ENCODE results near the gene OR2F2.

Gene OR2F2

GRCh38 chr7:143958781-143959180 is 23.7 kb downstream of the OR2F2 start:
- Histone ChIP-seq H3K27ac (ENCODE audit: low read length) (no peak overlapping the region), H3K36me3 (ENCODE audit: control insufficient read depth in 1 of 2, insufficient read depth in 2 of 2, low read length in 2 of 2) (no peaks in the 10 kb centered on the region), H3K4me1 (ENCODE audit: control insufficient read depth in 1 of 2, insufficient read depth in 2 of 2, low read length in 2 of 2) (no peaks in the 10 kb centered on the region), H3K4me3 (ENCODE audit: low read depth in 1 of 2, low read length in 2 of 2) (no peak overlapping the region), H3K9me3 (ENCODE audit: control insufficient read depth in 1 of 2, low read length in 2 of 2) (no peaks in the 10 kb centered on the region), H3K27me3 (ENCODE audit: low read depth, low read length) (no peaks in the 10 kb centered on the region)

- no peak overlapping the region for H3K4me3 ChIP-seq (ENCODE audit: low read depth in 1 of 2, low read length in 2 of 2)
- H3K4me1 ChIP-seq (ENCODE audit: control insufficient read depth in 1 of 2, insufficient read depth in 2 of 2, low read length in 2 of 2): no peaks in the 10 kb centered on the region
- no peaks in the 10 kb centered on the region for H3K36me3 ChIP-seq (ENCODE audit: control insufficient read depth in 1 of 2, insufficient read depth in 2 of 2, low read length in 2 of 2)
- no peaks in the 10 kb centered on the region for H3K9me3 ChIP-seq (ENCODE audit: control insufficient read depth in 1 of 2, low read length in 2 of 2)
- no peaks in the 10 kb centered on the region for H3K27me3 ChIP-seq (ENCODE audit: low read depth, low read length)
- H3K27ac ChIP-seq (ENCODE audit: low read length): no peak overlapping the region
These were observed 26.0 kb downstream of the OR2F2 start for GRCh38 chr7:143960813-143961610.

GRCh38 chr7:143965280-143965679 is 30.2 kb downstream of the OR2F2 start:
- Histone ChIP-seq H3K4me3 (ENCODE audit: low read depth in 1 of 2, low read length in 2 of 2) (no peak overlapping the region), H3K27ac (ENCODE audit: low read length) (no peak overlapping the region), H3K4me1 (ENCODE audit: control insufficient read depth in 1 of 2, insufficient read depth in 2 of 2, low read length in 2 of 2) (no peaks in the 10 kb centered on the region), H3K9me3 (ENCODE audit: control insufficient read depth in 1 of 2, low read length in 2 of 2) (no peaks in the 10 kb centered on the region), H3K27me3 (ENCODE audit: low read depth, low read length) (no peaks in the 10 kb centered on the region), H3K36me3 (ENCODE audit: control insufficient read depth in 1 of 2, insufficient read depth in 2 of 2, low read length in 2 of 2) (no peaks in the 10 kb centered on the region)

GRCh38 chr7:143967398-143967797 is 32.4 kb downstream of the OR2F2 start:
- H3K27ac ChIP-seq (ENCODE audit: low read length): no peak overlapping the region
- no peaks in the 10 kb centered on the region for H3K4me1 ChIP-seq (ENCODE audit: control insufficient read depth in 1 of 2, insufficient read depth in 2 of 2, low read length in 2 of 2)

GRCh38 chr7:143973870-143974416 is 38.9 kb downstream of the OR2F2 start:
- H3K9me3 ChIP-seq (ENCODE audit: control insufficient read depth in 1 of 2, low read length in 2 of 2): no peaks in the 10 kb centered on the region
- H3K4me3 ChIP-seq (ENCODE audit: low read depth in 1 of 2, low read length in 2 of 2): no peak overlapping the region
- no peaks in the 10 kb centered on the region for H3K4me1 ChIP-seq (ENCODE audit: control insufficient read depth in 1 of 2, insufficient read depth in 2 of 2, low read length in 2 of 2)
- no peaks in the 10 kb centered on the region for H3K36me3 ChIP-seq (ENCODE audit: control insufficient read depth in 1 of 2, insufficient read depth in 2 of 2, low read length in 2 of 2)
- no peak overlapping the region for H3K27ac ChIP-seq (ENCODE audit: low read length)
- H3K27me3 ChIP-seq (ENCODE audit: low read depth, low read length): no peaks in the 10 kb centered on the region

More at GRCh38 chr7:143967398-143967797, 32.4 kb downstream of the OR2F2 start:
- Histone ChIP-seq H3K27me3 (ENCODE audit: low read depth, low read length) (no peaks in the 10 kb centered on the region), H3K4me3 (ENCODE audit: low read depth in 1 of 2, low read length in 2 of 2) (no peak overlapping the region), H3K9me3 (ENCODE audit: control insufficient read depth in 1 of 2, low read length in 2 of 2) (no peaks in the 10 kb centered on the region), H3K36me3 (ENCODE audit: control insufficient read depth in 1 of 2, insufficient read depth in 2 of 2, low read length in 2 of 2) (no peaks in the 10 kb centered on the region)

GRCh38 chr7:143974459-143974858 is 39.4 kb downstream of the OR2F2 start:
- Histone ChIP-seq H3K27ac (ENCODE audit: low read length) (no peak overlapping the region), H3K9me3 (ENCODE audit: control insufficient read depth in 1 of 2, low read length in 2 of 2) (no peaks in the 10 kb centered on the region), H3K36me3 (ENCODE audit: control insufficient read depth in 1 of 2, insufficient read depth in 2 of 2, low read length in 2 of 2) (no peaks in the 10 kb centered on the region)

GRCh38 chr7:143975617-143976016 is 40.6 kb downstream of the OR2F2 start:
- Histone ChIP-seq H3K27me3 (ENCODE audit: low read depth, low read length) (no peaks in the 10 kb centered on the region), H3K36me3 (ENCODE audit: control insufficient read depth in 1 of 2, insufficient read depth in 2 of 2, low read length in 2 of 2) (no peaks in the 10 kb centered on the region), H3K9me3 (ENCODE audit: control insufficient read depth in 1 of 2, low read length in 2 of 2) (no peaks in the 10 kb centered on the region), H3K4me1 (ENCODE audit: control insufficient read depth in 1 of 2, insufficient read depth in 2 of 2, low read length in 2 of 2) (no peaks in the 10 kb centered on the region), H3K27ac (ENCODE audit: low read length) (no peak overlapping the region), H3K4me3 (ENCODE audit: low read depth in 1 of 2, low read length in 2 of 2) (no peak overlapping the region)

More at GRCh38 chr7:143974459-143974858, 39.4 kb downstream of the OR2F2 start:
- Histone ChIP-seq H3K4me1 (ENCODE audit: control insufficient read depth in 1 of 2, insufficient read depth in 2 of 2, low read length in 2 of 2) (no peaks in the 10 kb centered on the region), H3K4me3 (ENCODE audit: low read depth in 1 of 2, low read length in 2 of 2) (no peak overlapping the region), H3K27me3 (ENCODE audit: low read depth, low read length) (no peaks in the 10 kb centered on the region)

GRCh38 chr7:143978585-143978984 is 43.6 kb downstream of the OR2F2 start:
- Histone ChIP-seq H3K27me3 (ENCODE audit: low read depth, low read length) (no peaks in the 10 kb centered on the region), H3K4me1 (ENCODE audit: control insufficient read depth in 1 of 2, insufficient read depth in 2 of 2, low read length in 2 of 2) (no peaks in the 10 kb centered on the region), H3K4me3 (ENCODE audit: low read depth in 1 of 2, low read length in 2 of 2) (no peak overlapping the region), H3K27ac (ENCODE audit: low read length) (no peak overlapping the region), H3K36me3 (ENCODE audit: control insufficient read depth in 1 of 2, insufficient read depth in 2 of 2, low read length in 2 of 2) (no peaks in the 10 kb centered on the region), H3K9me3 (ENCODE audit: control insufficient read depth in 1 of 2, low read length in 2 of 2) (no peaks in the 10 kb centered on the region)

GRCh38 chr7:143979359-143979758 is 44.3 kb downstream of the OR2F2 start:
- no peaks in the 10 kb centered on the region for H3K27me3 ChIP-seq (ENCODE audit: low read depth, low read length)
- no peaks in the 10 kb centered on the region for H3K4me1 ChIP-seq (ENCODE audit: control insufficient read depth in 1 of 2, insufficient read depth in 2 of 2, low read length in 2 of 2)
- H3K27ac ChIP-seq (ENCODE audit: low read length): no peak overlapping the region
- H3K4me3 ChIP-seq (ENCODE audit: low read depth in 1 of 2, low read length in 2 of 2): no peak overlapping the region
- H3K9me3 ChIP-seq (ENCODE audit: control insufficient read depth in 1 of 2, low read length in 2 of 2): no peaks in the 10 kb centered on the region
- H3K36me3 ChIP-seq (ENCODE audit: control insufficient read depth in 1 of 2, insufficient read depth in 2 of 2, low read length in 2 of 2): no peaks in the 10 kb centered on the region

- Histone ChIP-seq H3K27me3 (ENCODE audit: low read depth, low read length) (no peaks in the 10 kb centered on the region), H3K9me3 (ENCODE audit: control insufficient read depth in 1 of 2, low read length in 2 of 2) (no peaks in the 10 kb centered on the region), H3K4me1 (ENCODE audit: control insufficient read depth in 1 of 2, insufficient read depth in 2 of 2, low read length in 2 of 2) (no peaks in the 10 kb centered on the region), H3K27ac (ENCODE audit: low read length) (no peak overlapping the region), H3K36me3 (ENCODE audit: control insufficient read depth in 1 of 2, insufficient read depth in 2 of 2, low read length in 2 of 2) (no peaks in the 10 kb centered on the region), H3K4me3 (ENCODE audit: low read depth in 1 of 2, low read length in 2 of 2) (no peak overlapping the region)
These were observed 45.0 kb downstream of the OR2F2 start for GRCh38 chr7:143979998-143980397.

GRCh38 chr7:143980746-143981510 is 45.9 kb downstream of the OR2F2 start:
- H3K27me3 ChIP-seq (ENCODE audit: low read depth, low read length): no peaks in the 10 kb centered on the region
- H3K9me3 ChIP-seq (ENCODE audit: control insufficient read depth in 1 of 2, low read length in 2 of 2): no peaks in the 10 kb centered on the region
- no peak overlapping the region for H3K27ac ChIP-seq (ENCODE audit: low read length)
- no peak overlapping the region for H3K4me3 ChIP-seq (ENCODE audit: low read depth in 1 of 2, low read length in 2 of 2)
- no peaks in the 10 kb centered on the region for H3K4me1 ChIP-seq (ENCODE audit: control insufficient read depth in 1 of 2, insufficient read depth in 2 of 2, low read length in 2 of 2)
- H3K36me3 ChIP-seq (ENCODE audit: control insufficient read depth in 1 of 2, insufficient read depth in 2 of 2, low read length in 2 of 2): no peaks in the 10 kb centered on the region

Data from muscle layer of duodenum (tissue), 2 donors.